Ectodermal cell (in vitro differentiated cells): ENCODE results near the gene AJAP1.

ENCODE experiments used
- H3K27ac ChIP-seq: 2 replicates; pipeline ENCODE4 v1.7.0; 2013; ENCODE audit warnings: mild to moderate bottlenecking, low read depth, low read length; ENCODE audit not compliant: insufficient read depth, poor library complexity, severe bottlenecking
- H3K27me3 ChIP-seq: 2 replicates; pipeline ENCODE4 v1.7.0; 2013; ENCODE audit warnings: mild to moderate bottlenecking, low read length; ENCODE audit not compliant: insufficient read depth, control insufficient read depth, poor library complexity, severe bottlenecking
- H3K36me3 ChIP-seq: one replicate; pipeline ENCODE4 v1.7.0; 2013; ENCODE audit warnings: low read length; ENCODE audit not compliant: control insufficient read depth, insufficient read depth
- H3K4me1 ChIP-seq: one replicate; pipeline ENCODE4 v1.7.0; 2013; ENCODE audit warnings: low read length; ENCODE audit not compliant: control insufficient read depth, insufficient read depth
- H3K4me3 ChIP-seq: 2 replicates; pipeline ENCODE4 v1.7.0; 2013; ENCODE audit warnings: low read depth, low read length, control low read depth; ENCODE audit not compliant: insufficient read depth
- H3K9me3 ChIP-seq: 2 replicates; pipeline ENCODE4 v1.7.0; 2013; ENCODE audit warnings: mild to moderate bottlenecking, low read length, moderate library complexity; ENCODE audit not compliant: control insufficient read depth
- WGBS, 2 experiments: methylation state at CpG; one replicate each; pipeline ENCODE4 v1.1.7; 2013; ENCODE audit warnings: missing lambda C conversion rate in 2 of 2; 5-methylcytosine and 5-hydroxymethylcytosine counted together

Gene AJAP1

GRCh38 chr1:4689941-4690635, 35.7 kb downstream of the AJAP1 start:
- no peak overlapping the region for H3K27ac ChIP-seq
- 93 to 96% methylated on average over 19 of the region's 19 CpGs for WGBS, 2 experiments
- H3K4me3 ChIP-seq = no peak overlapping the region
- no peaks in the 10 kb centered on the region for H3K36me3 ChIP-seq
- H3K9me3 ChIP-seq = no peaks in the 10 kb centered on the region
- H3K27me3 ChIP-seq = peaks cover 15% of the 10 kb centered on the region
- peaks cover 9% of the 10 kb centered on the region for H3K4me1 ChIP-seq

- peaks cover 9% of the 10 kb centered on the region for H3K4me1 ChIP-seq
- H3K27me3 ChIP-seq = peaks cover 7% of the 10 kb centered on the region
- no peaks in the 10 kb centered on the region for H3K9me3 ChIP-seq
- H3K27ac ChIP-seq = no peak overlapping the region
- 93% methylated on average over 19 of the region's 19 CpGs for WGBS, 2 experiments
- no peak overlapping the region for H3K4me3 ChIP-seq
- no peaks in the 10 kb centered on the region for H3K36me3 ChIP-seq
Observed at GRCh38 chr1:4690951-4691675, 36.7 kb downstream of the AJAP1 start.

DNA sequence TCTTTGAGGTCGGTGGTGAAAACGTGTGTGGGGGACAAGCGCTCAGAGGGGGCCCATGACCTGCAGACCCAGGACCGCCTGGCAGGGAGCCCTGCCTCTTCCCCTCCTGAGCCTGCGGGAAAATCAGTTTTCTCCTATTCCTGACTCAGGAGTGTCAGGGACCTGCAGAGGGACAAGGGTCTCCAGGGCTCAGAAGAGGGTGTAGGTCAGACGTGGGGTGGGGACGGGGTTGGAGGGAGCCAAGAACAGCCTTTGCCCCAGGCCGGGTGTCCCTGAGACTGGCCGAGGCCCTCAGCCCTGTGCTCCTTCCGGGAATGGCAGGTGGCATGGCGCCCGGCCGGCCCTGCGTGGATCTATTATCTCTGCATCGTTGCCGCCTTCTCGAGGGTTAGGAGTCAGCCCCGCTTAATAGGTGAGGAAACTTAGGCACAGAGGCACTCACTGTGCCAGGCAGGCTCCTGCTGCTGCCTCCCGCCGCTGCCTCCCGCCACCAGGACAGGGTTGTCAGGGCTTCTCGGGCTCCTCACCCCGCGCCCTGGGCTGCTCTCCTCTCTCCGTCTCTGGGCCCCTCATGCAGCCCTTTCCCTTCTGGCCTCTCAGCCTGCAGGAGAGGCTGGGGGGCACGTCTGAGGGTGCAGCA, 37.5 kb downstream of the AJAP1 start:
- Histone ChIP-seq H3K4me3 (no peak overlapping the region), H3K27ac (no peak overlapping the region), H3K9me3 (no peaks in the 10 kb centered on the region), H3K36me3 (no peaks in the 10 kb centered on the region), H3K4me1 (peaks cover 9% of the 10 kb centered on the region), H3K27me3 (no peaks in the 10 kb centered on the region)
- WGBS, 2 experiments = 92 to 93% methylated on average over 26 of the region's 26 CpGs

DNA sequence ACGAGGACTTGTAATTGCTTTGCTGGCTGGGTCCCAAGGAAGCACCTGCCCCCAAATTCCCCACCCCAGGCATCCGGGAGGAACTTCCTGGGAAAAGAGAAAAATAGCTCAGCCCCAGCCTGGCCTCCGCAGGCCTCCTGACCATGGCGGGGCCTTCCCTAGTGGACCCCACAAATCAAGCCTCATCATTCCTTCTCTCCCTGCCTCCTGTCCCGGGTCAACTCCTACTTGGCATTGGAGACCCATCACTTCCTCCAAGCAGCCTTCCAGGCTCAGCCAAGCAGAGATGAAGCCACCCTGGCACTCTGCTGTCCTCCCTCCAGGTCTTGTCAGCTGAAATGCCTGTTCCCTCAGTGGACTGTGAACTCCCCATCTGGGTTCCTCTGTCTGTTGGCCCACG, 38.0 kb downstream of the AJAP1 start:
- Histone ChIP-seq H3K4me3 (no peak overlapping the region), H3K36me3 (no peaks in the 10 kb centered on the region), H3K4me1 (peaks cover 5% of the 10 kb centered on the region), H3K27ac (no peak overlapping the region), H3K9me3 (no peaks in the 10 kb centered on the region), H3K27me3 (no peaks in the 10 kb centered on the region)
- 89 to 90% methylated on average over 6 of the region's 6 CpGs for WGBS, 2 experiments

DNA sequence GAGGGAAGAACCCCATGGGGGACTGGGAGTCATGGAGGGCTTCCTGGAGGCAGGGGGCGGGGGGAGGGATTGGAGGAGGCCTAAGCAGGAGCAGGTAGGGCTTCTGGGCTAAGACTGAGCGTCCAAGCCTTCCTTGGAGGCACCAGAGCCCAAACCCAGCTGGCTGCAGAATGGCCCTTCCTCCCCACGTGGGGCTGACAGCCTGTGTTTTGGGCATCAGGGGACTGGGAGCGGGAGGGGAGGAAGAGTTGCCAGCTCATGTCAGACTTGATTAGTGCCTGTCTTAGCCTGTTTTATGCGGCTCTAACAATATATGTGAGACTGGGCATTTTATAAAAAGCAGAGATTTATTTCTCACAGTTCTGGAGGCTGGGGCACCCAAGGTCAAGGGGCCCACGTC, 38.9 kb downstream of the AJAP1 start:
- no peaks in the 10 kb centered on the region for H3K36me3 ChIP-seq
- no peaks in the 10 kb centered on the region for H3K9me3 ChIP-seq
- WGBS, 2 experiments = 87 to 88% methylated on average over 6 of the region's 6 CpGs
- peaks cover 4% of the 10 kb centered on the region for H3K4me1 ChIP-seq
- no peak overlapping the region for H3K4me3 ChIP-seq
- H3K27me3 ChIP-seq = no peaks in the 10 kb centered on the region
- no peak overlapping the region for H3K27ac ChIP-seq

- WGBS, 2 experiments = 91 to 95% methylated on average over 10 of the region's 10 CpGs
Observed at GRCh38 chr1:4693891-4694290, 39.5 kb downstream of the AJAP1 start.

DNA sequence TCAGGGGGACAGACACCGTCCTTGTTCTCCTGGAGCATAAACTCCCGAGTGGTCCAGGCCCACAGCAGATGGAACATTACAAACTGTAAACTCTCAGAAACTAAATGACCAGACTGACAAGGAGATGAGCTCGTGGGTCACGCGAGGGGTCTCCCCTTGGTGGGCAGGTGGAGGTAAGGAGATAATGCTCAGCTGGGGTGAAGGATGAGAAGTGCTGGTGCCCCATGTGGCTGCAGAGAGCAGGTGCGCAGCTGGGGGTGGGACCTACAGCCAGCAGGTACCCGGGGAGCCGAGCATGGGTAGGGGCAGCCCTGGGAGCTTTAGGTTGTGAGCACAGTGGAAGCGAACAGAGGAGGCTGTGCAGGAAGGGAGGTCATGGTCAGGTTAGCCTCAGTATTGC, 40.1 kb downstream of the AJAP1 start:
- H3K4me1 ChIP-seq = no peaks in the 10 kb centered on the region
- no peak overlapping the region for H3K27ac ChIP-seq
- no peaks in the 10 kb centered on the region for H3K27me3 ChIP-seq
- 93 to 94% methylated on average over 9 of the region's 9 CpGs for WGBS, 2 experiments
- no peaks in the 10 kb centered on the region for H3K9me3 ChIP-seq
- H3K36me3 ChIP-seq = no peaks in the 10 kb centered on the region
- H3K4me3 ChIP-seq = no peak overlapping the region

More at GRCh38 chr1:4693891-4694290, 39.5 kb downstream of the AJAP1 start:
- Histone ChIP-seq H3K9me3 (no peaks in the 10 kb centered on the region), H3K27ac (no peak overlapping the region), H3K27me3 (no peaks in the 10 kb centered on the region), H3K4me1 (peaks cover 4% of the 10 kb centered on the region), H3K36me3 (no peaks in the 10 kb centered on the region), H3K4me3 (no peak overlapping the region)

DNA sequence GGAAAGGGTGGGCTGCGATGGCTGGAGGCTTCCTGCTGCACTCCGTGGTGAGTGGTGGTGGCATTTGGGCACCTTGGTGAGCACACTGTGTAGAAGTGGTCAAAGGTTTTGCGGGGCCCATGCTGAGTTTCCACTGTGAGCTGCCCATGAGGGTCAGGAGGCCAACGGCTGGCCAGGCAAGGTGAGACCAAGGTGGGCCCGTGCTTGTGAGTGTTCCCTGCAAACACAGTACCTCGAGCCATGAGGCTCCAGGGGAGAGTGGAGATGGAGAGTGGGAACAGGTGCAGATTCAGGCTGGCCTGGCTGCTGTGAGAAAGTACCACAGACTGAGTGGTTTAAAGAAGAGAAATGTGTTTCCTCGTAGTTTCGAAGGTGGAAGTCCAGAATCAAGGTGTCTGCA, 40.8 kb downstream of the AJAP1 start:
- no peaks in the 10 kb centered on the region for H3K36me3 ChIP-seq
- no peak overlapping the region for H3K27ac ChIP-seq
- H3K4me3 ChIP-seq = no peak overlapping the region
- H3K4me1 ChIP-seq = no peaks in the 10 kb centered on the region
- no peaks in the 10 kb centered on the region for H3K9me3 ChIP-seq
- 93 to 94% methylated on average over 8 of the region's 8 CpGs for WGBS, 2 experiments
- no peaks in the 10 kb centered on the region for H3K27me3 ChIP-seq

- no peak overlapping the region for H3K4me3 ChIP-seq
- H3K9me3 ChIP-seq = no peaks in the 10 kb centered on the region
- H3K4me1 ChIP-seq = peaks cover 8% of the 10 kb centered on the region
- H3K27ac ChIP-seq = no peak overlapping the region
- no peaks in the 10 kb centered on the region for H3K36me3 ChIP-seq
- no peaks in the 10 kb centered on the region for H3K27me3 ChIP-seq
- 92 to 93% methylated on average over 12 of the region's 12 CpGs for WGBS, 2 experiments
Observed at GRCh38 chr1:4696161-4696745, 41.8 kb downstream of the AJAP1 start.

DNA sequence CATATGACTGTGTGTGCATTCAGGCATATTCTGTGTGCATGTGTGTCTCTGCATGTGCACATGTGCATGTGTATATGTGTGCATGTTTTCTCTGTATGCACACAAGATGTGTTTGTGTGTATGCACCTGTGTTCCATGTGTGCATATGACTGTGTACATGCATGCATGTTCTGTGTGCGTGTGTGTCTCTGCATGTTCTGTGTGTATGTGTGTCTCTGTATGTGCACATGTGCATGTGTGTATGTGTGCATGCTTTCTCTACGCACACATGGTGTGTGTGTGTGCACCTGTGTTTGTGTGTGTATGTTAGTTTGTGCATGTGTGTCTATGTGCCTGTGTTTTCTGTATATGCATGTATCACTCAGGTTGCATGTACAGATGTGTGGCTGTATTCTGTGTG, 42.3 kb downstream of the AJAP1 start:
- 95 to 96% methylated on average over 2 of the region's 2 CpGs for WGBS, 2 experiments
- Histone ChIP-seq H3K27ac (no peak overlapping the region), H3K4me1 (peaks cover 8% of the 10 kb centered on the region), H3K4me3 (no peak overlapping the region), H3K9me3 (no peaks in the 10 kb centered on the region), H3K36me3 (no peaks in the 10 kb centered on the region), H3K27me3 (no peaks in the 10 kb centered on the region)
